ENCODE results near the gene SETD4. TPM values are rescaled to one million over a fixed set of nuclear protein-coding genes. Genes with fewer than 3 reads are reported as not detected.

SETD4 gene
- total RNA-seq, 1 experiment from 2014 or later: 22.7 TPM

DNA sequence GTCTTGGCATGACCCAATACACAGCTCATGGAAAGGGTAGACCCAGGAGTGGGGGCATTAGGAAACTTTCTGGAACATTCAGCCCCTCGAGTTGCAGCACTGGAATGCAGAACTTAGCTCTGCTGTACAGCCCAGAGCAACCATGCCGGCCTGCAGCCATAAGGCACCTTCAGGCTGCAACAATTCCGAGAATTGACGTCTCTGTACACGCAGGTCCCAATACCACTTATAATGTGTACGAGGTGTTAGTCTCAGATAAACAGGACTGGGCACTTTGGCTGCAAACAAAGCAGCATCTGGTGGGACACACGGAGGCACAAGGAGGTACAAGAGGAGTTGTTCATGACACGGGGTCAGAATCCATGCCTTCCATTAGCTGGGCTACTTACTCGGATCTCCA, 17.4 kb upstream of the SETD4 start:
- ATAC-seq: no peak
- no peak for DNase-seq (ENCODE audit: low read depth, low spot score)
- no peak overlapping the region for H3K9ac ChIP-seq (ENCODE audit: low read length)
- no peak overlapping the region for H2AFZ ChIP-seq (ENCODE audit: low read depth, low read length, poor library complexity, severe bottlenecking)
- no peak overlapping the region for H3K4me2 ChIP-seq (ENCODE audit: low read length)
- no peak overlapping the region for H3K27ac ChIP-seq (ENCODE audit: low read depth, low read length)
- intact Hi-C loops (cut with micrococcal nuclease): no loop called here
- CTCF ChIA-PET: no interaction called here
- H3K9me2 ChIP-seq (ENCODE audit: insufficient read depth): no peaks in the 10 kb centered on the region
- no peaks in the 10 kb centered on the region for H3K27me3 ChIP-seq (ENCODE audit: insufficient read depth, low read length)
- no peaks in the 10 kb centered on the region for H3K79me2 ChIP-seq (ENCODE audit: insufficient read depth, low read length)
- BruUV-seq (replicated peaks): no TSS peak
- no peaks in the 10 kb centered on the region for H3K36me3 ChIP-seq (ENCODE audit: control insufficient read depth in 1 of 2, insufficient read depth in 2 of 2, low read length in 2 of 2)
- H3K9me3 ChIP-seq (ENCODE audit: control insufficient read depth in 1 of 2, insufficient read depth in 1 of 2, low read depth in 1 of 2, low read length in 2 of 2): no peaks in the 10 kb centered on the region
- RAD21 ChIA-PET (ENCODE audit: low non-redundant PET in 1 of 2, low total read pairs in 2 of 2, uncharacterized antibody in 2 of 2, unreplicated experiment in 2 of 2): no interaction called here
- no peaks in the 10 kb centered on the region for H4K20me1 ChIP-seq (ENCODE audit: insufficient read depth)
- H3K4me1 ChIP-seq (ENCODE audit: control insufficient read depth in 1 of 2, insufficient read depth in 2 of 2, low read length in 2 of 2): no peaks in the 10 kb centered on the region
- POLR2A ChIA-PET: no interaction called here
- no peak overlapping the region for H3K4me3 ChIP-seq (replicated peaks in 1 of 2; ENCODE audit: low read depth in 1 of 2, low read length in 2 of 2)
- TF ChIP-seq, protein P1, sequence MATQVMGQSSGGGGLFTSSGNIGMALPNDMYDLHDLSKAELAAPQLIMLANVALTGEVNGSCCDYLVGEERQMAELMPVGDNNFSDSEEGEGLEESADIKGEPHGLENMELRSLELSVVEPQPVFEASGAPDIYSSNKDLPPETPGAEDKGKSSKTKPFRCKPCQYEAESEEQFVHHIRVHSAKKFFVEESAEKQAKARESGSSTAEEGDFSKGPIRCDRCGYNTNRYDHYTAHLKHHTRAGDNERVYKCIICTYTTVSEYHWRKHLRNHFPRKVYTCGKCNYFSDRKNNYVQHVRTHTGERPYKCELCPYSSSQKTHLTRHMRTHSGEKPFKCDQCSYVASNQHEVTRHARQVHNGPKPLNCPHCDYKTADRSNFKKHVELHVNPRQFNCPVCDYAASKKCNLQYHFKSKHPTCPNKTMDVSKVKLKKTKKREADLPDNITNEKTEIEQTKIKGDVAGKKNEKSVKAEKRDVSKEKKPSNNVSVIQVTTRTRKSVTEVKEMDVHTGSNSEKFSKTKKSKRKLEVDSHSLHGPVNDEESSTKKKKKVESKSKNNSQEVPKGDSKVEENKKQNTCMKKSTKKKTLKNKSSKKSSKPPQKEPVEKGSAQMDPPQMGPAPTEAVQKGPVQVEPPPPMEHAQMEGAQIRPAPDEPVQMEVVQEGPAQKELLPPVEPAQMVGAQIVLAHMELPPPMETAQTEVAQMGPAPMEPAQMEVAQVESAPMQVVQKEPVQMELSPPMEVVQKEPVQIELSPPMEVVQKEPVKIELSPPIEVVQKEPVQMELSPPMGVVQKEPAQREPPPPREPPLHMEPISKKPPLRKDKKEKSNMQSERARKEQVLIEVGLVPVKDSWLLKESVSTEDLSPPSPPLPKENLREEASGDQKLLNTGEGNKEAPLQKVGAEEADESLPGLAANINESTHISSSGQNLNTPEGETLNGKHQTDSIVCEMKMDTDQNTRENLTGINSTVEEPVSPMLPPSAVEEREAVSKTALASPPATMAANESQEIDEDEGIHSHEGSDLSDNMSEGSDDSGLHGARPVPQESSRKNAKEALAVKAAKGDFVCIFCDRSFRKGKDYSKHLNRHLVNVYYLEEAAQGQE (IDR thresholded peaks at IDR 0.05; ENCODE audit: low read depth): no peak
- TF ChIP-seq EGR1 (IDR thresholded peaks at IDR 0.05; ENCODE audit: low read depth) (no peak), ELF1 (IDR thresholded peaks at IDR 0.05; ENCODE audit: borderline replicate concordance, low read depth) (no peak), CEBPB (IDR thresholded peaks at IDR 0.05; ENCODE audit: low read depth) (no peak), ZNF274 (IDR thresholded peaks at IDR 0.05; ENCODE audit: low read depth, low read length) (no peak), SRF (IDR thresholded peaks at IDR 0.05; ENCODE audit: low read depth) (no peak), TCF7L2 (IDR thresholded peaks at IDR 0.05; ENCODE audit: borderline replicate concordance, extremely low read depth, insufficient read depth, insufficient read length) (no peak), YY1 (IDR thresholded peaks at IDR 0.05; ENCODE audit: extremely low read depth, insufficient replicate concordance, low read depth, low read length) (no peak), JUND (IDR thresholded peaks at IDR 0.05) (no peak), POLR2AphosphoS5 (IDR thresholded peaks at IDR 0.05; ENCODE audit: low read depth, low read length) (no peak), SIN3A (IDR thresholded peaks at IDR 0.05; ENCODE audit: low read depth) (no peak), EZH2 (IDR thresholded peaks at IDR 0.05) (no peak), FOSL1 (IDR thresholded peaks at IDR 0.05; ENCODE audit: low read depth) (no peak), POLR2A (IDR thresholded peaks at IDR 0.05; ENCODE audit: borderline replicate concordance, extremely low read depth, insufficient read depth, insufficient read length) (no peak), EZH2phosphoT487 (IDR thresholded peaks at IDR 0.05; ENCODE audit: borderline replicate concordance) (no peak)
- TF ChIP-seq, protein P2, sequence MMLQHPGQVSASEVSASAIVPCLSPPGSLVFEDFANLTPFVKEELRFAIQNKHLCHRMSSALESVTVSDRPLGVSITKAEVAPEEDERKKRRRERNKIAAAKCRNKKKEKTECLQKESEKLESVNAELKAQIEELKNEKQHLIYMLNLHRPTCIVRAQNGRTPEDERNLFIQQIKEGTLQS (IDR thresholded peaks at IDR 0.05): no peak
- TF ChIP-seq, protein P3, sequence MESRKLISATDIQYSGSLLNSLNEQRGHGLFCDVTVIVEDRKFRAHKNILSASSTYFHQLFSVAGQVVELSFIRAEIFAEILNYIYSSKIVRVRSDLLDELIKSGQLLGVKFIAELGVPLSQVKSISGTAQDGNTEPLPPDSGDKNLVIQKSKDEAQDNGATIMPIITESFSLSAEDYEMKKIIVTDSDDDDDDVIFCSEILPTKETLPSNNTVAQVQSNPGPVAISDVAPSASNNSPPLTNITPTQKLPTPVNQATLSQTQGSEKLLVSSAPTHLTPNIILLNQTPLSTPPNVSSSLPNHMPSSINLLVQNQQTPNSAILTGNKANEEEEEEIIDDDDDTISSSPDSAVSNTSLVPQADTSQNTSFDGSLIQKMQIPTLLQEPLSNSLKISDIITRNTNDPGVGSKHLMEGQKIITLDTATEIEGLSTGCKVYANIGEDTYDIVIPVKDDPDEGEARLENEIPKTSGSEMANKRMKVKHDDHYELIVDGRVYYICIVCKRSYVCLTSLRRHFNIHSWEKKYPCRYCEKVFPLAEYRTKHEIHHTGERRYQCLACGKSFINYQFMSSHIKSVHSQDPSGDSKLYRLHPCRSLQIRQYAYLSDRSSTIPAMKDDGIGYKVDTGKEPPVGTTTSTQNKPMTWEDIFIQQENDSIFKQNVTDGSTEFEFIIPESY (IDR thresholded peaks at IDR 0.05; ENCODE audit: extremely low read depth, insufficient replicate concordance, low read length): no peak
- TF ChIP-seq, protein P4, sequence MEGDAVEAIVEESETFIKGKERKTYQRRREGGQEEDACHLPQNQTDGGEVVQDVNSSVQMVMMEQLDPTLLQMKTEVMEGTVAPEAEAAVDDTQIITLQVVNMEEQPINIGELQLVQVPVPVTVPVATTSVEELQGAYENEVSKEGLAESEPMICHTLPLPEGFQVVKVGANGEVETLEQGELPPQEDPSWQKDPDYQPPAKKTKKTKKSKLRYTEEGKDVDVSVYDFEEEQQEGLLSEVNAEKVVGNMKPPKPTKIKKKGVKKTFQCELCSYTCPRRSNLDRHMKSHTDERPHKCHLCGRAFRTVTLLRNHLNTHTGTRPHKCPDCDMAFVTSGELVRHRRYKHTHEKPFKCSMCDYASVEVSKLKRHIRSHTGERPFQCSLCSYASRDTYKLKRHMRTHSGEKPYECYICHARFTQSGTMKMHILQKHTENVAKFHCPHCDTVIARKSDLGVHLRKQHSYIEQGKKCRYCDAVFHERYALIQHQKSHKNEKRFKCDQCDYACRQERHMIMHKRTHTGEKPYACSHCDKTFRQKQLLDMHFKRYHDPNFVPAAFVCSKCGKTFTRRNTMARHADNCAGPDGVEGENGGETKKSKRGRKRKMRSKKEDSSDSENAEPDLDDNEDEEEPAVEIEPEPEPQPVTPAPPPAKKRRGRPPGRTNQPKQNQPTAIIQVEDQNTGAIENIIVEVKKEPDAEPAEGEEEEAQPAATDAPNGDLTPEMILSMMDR (IDR thresholded peaks at IDR 0.05 in 2 of 3, conservative IDR thresholded peaks at IDR 0.05 in 1 of 3; ENCODE audit: borderline replicate concordance in 1 of 3, insufficient read depth in 1 of 3, low read depth in 2 of 3, low read length in 2 of 3): no peak
